GM19397 (cell line): ENCODE results near the gene FXYD1.
"Not testable (repeated sequence)": the region's sequence is repeated elsewhere in the genome, so short reads cannot be mapped to it uniquely, and the experiment has no call there.

Source experiments
- ATAC-seq: cut with Tn5 transposase; IDR thresholded peaks from one replicate; pipeline ENCODE4 v1.9.1; 2021; ENCODE audit warnings: mild to moderate bottlenecking, moderate library complexity; ENCODE audit not compliant: unreplicated experiment

The FXYD1 gene

DNA sequence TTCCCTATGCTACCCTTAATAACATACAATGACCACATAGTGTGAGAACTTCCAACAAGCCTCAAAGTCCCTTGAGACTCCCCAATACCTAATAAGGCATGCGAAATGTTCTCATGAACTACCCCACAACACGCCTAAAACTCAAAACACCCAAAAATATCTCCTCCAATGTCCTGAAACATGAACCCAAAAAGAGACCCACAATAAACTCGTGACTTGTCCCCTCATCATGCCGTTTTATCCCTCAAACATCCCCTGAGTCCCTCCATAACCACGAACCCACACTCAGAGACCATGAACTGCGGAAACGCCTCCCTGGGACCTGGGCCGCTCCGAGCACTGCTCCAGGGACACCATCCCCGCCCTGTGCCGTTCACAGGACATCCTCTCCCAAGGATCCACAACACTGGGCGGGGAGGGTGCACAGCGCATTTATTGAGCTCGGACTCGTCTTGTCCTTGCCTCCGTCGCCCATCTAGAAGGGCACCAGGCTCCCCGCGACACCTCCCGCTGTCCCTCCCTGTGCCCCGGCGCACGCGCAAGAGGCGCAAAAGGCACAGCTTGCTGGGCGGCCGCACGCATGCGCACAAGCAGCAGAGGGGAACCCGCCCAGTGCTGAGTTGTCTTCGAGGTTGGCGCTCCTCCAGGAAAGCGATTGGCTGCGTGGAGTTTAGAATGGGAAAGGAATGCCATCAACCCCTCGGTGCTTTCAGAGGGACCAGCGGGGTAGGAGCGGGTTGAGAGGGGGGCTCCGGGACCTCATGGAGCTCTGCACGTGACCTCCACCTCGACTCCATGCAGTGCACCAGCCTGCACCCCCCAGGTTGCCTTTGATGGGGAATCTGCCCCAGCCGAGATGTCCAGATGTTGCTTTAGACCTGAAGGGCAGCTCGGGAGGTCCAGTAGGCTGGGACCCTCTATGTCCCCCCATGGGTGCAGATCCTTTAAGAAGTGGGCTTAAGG lies 14.2 kb upstream of the FXYD1 start:
- peak; percentile 69 for ATAC-seq

DNA sequence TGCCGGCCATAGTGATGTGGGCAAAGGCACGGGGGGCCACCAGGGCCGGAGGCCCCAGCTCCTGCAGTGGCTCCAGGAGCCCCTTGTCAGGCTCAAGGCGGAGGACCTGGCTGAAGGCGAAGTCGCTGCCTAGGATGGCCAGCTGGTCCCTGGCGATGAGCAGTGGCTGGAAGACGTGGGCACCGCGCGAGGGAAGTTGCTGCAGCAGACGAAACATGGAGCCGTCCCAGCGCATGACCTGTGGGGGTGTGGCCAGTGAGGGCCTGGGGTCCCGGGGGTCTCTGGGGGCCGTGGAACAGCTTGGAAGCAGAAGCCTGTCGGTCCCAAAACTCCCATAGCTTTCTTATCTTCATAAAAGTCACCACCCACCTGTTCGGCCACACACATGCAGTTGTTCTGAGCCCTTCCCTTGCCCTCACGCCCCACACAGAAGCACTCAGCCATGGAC lies 13.3 kb upstream of the FXYD1 start:
- no peak for ATAC-seq

DNA sequence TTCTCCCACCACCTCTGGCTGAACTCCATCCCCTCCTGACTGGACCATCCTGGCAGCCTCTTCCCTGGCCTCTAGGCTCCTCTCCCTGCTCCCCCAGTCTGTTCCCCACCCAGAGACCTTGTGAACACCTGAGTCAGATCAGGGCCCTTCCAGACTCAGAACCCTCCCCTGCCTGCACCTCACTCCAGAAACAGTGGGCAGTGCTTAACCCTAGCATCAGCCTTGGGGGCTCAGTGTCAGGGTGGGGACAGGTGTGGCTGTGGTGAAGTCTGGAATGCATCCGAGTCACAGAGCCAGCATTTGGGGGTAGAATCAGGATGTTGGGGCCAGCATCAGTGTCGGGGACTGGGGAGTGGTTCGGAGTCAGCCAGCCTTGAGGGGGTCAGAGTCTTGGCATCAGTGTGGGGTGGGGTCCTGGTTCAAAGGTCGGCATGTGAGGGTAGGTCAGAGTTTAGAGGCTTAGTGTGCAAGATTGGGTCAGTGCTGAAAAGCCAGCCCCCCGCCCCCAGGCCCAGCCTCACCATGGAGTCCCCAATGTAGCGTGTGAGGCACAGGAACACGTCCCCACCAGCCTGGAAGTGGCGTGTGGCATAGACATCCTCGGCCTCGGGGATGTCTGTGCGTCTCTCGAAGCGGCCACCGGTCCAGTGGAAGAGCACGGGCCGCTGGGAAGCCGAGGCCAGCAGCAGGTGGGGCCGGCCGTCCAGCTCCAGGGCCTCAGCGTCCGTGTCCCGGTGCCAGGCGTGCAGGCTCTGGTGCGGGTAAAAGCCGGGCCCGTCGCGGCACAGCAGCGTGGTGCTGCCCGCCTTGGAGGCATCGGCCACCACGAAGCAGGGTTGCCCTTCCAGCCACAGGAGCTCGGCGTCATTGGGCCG lies 12.6 kb upstream of the FXYD1 start:
- no peak for ATAC-seq

DNA sequence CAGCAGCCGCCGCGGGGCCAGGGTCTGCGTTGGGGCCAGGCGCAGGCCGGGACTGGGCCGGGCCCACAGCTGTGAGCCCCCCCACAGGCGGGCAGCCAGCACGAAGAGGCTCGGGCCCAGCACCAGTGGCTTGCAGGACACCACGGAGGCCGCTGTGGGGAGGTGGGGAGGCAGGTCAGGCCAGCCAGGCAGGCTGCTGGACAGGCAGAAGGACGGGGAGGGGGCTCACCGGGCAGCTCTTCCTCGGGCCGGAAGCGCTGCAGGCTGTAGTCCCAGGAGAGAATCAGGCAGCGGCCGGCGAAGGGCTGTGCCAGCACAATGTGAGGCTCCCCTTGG lies 12.0 kb upstream of the FXYD1 start:
- no peak for ATAC-seq

DNA sequence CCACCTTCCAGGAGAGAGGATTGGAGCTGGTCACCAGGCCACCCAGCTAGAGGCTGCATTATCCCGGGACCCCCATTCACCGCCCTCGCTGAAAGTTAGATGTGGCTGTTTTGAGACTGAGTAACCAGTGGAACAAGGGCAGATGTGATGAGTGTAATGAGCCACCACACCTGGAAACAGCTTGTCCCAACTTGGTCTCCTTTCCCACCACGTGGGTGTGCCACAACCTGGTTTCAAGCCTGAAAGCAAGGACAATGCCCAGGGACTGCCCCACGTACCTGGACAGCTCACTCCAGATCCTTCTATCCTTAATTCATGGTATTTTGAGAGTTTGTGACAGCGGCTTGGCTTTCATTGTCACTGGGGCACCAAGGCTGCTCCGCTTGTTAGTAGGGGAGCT lies 10.8 kb upstream of the FXYD1 start:
- no peak for ATAC-seq

DNA sequence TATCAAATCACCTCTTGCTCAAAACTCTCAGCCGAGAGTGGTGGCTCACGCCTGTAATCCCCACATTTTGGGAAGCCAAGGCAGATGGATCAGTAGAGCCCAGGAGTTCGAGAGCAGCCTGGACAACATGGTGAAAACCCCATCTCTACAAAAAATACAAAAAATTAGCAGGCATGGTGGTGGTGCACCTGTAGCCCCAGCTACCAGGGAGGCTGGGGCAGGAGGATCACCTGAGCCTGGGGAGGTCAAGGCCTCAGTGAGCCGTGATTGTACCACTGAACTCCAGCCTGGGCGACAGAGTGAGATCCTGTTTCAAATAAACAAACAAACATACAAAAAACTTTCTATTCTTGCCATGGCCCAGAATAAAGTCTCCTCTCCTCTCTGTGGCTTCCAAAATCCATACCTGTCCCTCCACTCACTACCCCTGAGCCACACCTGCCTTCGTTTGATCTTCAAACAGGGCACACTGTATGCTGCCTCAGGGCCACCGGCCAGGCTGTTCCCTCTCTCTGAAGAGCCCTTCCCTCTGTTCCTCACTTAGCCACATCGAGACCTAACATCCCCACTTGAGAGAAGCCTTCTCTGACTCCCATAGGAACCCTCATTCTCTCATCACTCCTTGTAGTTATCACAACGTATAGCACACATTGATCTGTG lies 10.1 kb upstream of the FXYD1 start:
- ATAC-seq: no peak

DNA sequence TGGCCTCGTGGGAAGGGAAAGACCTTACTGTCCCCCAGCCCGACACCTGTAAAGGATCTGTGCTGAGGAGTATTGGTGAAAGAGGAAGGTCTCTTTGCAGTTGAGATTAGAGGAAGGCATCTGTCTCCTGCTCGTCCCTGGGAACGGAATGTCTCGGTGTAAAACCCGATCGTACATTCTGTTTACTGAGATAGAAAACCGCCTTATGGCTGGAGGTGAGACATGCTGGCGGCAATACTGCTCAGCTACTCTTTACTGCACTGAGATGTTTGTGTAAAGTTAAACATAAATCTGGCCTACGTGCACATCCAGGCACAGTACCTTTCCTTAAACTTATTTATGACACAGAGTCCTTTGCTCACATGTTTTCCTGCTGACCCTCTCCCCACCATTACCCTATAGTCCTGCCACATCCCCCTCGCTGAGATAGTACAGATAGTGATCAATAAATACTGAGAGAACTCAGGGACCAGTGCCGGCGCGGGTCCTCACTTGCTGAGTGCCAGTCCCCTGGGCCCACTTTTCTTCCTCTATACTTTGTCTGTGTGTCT lies 8.8 kb upstream of the FXYD1 start:
- ATAC-seq: not testable (repeated sequence)

DNA sequence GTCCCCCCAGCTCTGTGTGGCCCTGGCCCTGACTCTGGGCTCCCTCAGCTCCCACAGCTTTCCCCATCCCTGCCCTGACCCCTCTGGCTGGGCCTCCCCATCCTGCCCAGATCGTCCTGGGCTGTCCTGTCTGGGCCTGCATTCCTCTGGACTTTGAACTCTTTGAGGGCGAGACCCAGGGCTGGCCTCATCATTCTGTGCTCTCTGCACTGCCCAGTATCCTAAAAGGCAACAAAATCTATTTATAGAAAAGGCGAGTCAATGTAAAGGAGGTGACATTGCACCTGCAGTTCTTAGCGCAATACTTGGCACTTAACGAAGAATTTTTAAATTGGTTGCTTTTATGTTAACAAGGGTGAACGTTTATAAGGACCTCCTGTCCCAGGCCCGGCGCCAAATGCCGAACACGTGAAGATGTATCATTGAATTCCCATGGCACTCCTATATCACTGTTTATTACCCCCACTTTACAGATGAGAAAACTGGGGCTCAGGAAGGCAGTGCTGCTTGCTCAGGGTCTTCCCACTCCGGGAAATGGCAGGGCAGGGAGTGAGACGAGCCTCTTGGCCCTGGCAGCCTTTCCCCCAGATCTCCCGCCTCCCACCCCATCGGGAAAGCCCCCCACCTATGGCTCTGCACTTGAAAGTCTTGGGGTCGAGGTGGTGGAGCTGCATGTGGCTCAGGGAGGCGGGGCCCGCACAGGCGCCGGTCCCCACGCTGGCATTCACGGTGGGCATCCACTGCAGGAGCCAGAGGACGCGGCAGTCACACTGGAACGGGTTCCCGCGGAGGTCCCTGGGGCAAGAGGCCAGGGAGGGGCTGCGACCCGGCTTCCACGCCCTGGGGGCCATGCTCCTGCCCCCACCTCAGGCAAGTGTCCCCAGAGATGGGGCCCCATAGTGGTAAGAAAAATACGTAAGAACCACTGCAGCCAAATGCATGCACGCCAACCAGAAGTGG lies 7.6 kb upstream of the FXYD1 start:
- ATAC-seq: no peak

DNA sequence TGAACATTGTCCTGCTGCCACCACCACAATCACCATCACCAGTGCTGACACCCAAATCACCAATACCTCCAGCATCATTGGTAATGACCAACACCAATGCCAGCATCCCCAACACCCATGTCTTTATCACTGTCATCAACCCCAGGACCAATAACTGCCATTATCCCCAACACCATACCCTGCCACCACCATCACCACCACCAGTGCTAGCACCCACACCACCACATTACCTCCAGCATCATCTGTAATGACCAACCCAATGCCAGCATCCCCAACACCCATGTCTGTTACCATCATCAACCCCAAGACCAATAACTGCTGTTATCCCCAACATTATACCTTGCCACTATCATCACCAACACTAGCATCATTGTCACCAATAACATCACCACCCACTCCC lies 6.4 kb upstream of the FXYD1 start:
- no peak for ATAC-seq

DNA sequence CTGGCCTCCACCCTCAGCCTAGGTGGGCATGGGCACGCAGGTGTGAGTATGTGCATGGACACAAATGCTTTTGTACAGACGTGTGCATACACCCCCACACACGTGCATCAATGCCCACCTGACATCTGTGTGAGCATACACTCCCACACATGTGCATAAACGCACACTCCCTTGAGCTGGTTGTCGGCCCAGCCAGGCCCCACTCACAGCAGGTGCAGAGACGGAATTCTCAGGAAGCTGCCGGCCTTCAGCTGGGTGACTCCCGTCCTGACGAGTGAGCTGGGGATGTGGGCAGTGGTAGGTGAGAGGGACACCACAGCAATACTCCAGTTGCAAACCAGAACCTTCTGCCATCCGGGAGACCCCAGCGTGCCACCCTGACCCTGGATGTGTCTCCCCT lies 4.8 kb upstream of the FXYD1 start:
- no peak for ATAC-seq

DNA sequence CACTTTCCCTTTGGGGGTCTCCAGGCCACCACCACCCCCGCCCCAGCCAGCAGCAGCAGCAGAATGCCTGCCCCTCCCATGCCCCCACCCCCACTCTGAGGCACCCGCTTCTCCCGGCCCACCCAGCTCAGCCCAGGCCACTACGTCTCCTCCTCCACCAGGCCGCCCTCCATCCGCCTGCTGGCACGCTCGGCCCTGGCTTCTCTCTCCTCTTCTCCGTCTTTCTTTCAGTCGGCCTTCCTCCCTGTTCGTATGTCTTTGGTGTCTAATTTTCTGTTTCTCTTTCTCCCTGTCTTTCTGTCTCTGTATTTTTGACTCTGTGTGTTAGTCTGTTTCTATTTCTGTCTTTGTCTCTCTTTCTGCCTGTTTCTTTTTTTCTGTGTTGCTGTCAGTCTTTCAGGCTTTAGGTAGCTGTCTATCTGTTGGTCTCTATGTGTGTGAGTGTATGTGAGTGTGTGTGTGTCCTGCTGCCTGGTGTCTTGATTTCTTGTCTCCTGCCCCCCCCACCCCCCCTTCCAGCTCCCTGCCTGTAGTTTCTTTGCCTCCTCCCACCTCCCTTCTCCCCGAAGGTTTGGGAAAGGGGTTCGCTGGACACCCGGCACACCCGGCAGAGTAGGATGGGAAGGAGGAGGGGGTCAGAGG lies 3.9 kb upstream of the FXYD1 start, which contains the start of gene LGI4:
Gene LGI4 (minus strand): TSS at position 459 of the 642 bp plus-strand sequence. CDS start 379 bp downstream, at position 80.
- no peak for ATAC-seq

DNA sequence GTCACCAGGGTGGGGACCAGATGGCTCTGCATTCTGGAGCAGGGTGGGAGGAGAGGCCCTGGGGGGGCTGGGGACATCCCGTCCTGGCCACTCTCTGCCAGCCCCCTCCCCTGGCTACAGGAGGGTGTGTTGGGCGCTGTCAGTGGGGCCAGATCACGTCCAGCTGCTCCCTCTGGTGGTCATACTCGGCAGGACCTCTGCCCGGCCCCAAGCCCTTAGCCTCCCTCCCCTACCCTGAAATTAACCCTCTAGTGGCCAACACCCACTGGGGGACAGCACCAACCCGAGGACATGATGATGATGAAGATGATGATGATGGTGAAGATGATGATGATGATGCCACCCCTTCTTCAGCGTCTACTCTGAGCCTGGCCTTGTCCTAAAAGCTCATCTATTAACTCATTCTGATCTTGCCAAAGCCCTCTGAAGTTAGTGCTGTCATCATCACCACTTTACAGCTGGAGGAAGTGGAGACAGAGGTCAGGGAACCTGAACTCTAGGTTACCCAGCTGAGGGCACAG lies 3.2 kb upstream of the FXYD1 start:
- no peak for ATAC-seq

DNA sequence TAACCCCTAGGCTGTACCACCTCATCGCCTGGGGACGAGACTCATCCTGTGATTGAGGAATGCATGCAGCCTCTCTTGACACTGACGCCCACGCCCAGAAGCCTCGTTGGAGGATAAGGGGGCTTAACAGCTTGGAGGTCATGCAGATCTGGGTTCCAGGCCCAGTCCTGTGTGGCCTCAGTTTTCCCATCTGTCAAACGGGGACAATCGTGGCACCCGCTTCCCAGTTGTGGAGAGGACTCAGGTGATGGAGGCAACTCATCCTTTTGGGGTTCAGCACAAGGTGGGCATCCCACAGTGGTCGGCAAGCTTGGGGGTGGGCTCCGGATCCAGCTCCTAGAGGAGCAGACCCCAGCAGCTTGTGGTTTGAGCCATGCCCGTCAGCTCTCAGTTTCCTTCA lies 2.4 kb upstream of the FXYD1 start:
- ATAC-seq: no peak

DNA sequence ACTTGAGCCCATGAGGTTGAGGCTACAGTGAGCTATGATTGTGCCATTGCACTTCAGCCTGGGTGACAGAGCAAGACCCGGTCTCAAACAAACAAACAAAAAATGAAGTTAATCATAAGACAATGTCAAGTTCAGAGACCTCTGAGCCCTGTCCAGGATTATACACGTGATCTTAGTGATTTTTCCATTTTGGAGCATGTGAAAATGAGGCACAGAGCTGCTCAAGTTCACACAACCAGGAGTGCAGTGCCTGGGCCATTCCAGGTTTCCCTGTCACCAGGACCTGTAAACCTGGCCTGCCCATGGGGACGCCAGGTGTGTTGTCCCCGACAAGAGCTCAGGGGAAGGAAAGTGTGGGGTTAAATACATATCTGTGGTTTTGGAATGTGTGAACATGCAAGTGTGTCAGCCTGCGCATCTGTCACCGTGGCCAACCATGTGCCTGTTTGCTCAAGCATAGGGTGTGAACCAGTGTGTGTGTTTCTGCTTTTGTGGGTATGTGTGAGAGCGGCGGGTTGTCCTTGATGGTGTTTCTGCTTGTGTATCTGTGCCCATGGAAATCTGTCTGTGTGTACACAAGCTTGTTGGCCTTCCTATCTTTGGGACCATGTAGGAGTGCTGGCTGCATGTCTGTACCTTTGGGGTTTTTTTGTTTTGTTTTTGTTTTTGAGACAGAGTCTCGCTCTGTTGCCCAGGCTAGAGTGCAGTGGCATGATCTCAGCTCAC lies 1.5 kb upstream of the FXYD1 start:
- ATAC-seq: no peak

DNA sequence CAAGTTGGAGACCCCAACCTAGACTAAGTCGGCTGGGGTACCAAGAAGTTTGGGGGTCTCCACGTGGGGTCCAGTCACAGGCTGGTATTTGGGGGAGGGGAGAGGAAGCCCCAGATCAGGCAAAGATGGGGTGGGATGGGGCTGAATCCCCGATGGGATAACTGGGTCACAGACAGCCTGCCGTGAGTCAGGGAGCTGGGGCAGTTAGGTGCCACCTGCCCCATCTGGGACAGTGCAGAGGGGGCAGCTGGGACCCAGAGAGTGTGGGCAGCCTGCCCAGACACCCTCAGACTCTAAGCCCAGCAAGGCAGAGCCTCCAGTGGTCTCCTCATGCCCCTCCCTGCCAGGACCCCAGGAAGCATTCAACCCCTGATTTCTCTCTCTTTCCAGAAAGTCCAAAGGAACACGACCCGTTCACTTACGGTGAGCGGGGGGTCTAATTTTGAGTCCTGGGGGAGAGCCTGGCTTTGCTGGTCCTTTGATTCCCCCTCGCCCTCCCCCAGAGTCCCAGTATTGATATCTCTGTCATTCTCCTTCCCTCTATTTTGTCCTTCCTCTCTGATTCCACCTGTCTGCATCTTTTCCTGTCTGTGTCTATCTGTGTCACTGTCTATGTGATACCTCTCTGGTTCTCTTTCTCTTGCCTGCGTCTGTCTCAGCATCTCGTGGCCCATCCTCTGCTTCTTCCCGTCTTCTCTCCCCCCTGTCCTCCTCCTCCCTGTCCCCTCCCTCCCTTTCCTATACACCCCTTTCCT lies 1.8 kb downstream of the FXYD1 start:
- ATAC-seq: no peak

DNA sequence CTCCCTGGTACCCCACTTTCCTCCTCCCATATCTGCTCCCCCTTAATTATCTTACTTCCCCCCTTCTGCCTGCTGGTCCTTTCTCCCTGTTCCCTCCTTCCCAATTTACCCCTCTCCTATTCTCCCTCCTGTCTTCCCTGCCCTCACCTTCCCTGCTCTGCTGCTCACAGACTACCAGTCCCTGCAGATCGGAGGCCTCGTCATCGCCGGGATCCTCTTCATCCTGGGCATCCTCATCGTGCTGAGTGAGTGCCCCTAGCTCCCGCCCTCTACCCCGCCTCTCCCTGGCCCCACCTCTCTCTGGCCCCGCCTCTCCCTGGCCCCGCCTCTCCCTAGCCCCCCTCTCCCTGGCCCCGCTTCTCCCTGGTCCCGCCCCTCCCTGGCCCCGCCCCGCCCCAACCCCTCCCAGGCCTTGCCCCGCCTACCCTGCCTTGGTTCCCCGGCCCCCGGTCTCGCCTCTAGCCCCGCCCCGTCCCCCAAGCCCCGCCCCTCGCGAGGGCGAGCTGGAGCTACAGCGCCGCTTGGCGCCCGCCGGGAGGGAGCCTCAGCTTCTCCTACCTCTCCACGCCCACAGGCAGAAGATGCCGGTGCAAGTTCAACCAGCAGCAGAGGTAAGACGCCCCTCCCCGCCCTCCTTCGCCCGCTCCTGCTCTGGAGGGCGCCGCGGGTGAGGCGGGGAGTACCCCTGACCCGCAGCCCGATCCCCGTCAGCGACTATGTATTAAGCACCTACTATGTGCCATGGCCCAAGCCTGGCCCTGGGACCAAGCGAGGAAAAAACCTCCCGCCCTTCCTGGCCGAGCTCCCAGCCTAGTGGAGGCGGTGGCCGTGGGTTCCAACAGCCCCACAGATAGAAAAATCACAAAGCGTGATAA lies 2.6 kb downstream of the FXYD1 start:
- peak; percentile 65 for ATAC-seq
